ENCODE measurements around the gene CAP2. TPM values are rescaled to one million over a fixed set of nuclear protein-coding genes. Genes with fewer than 3 reads are reported as not detected.
"Not testable (repeated sequence)": the region's sequence is repeated elsewhere in the genome, so short reads cannot be mapped to it uniquely, and the experiment has no call there.

CAP2 gene
- total RNA-seq, 1 donor from 2014 or later = 9.3 TPM

- DNase-seq (ENCODE audit: low spot score) = no peak
Measured at GRCh38 chr6:17395112-17395511, 1.7 kb downstream of the CAP2 start.

- DNase-seq (ENCODE audit: low spot score) = no peak
Measured at GRCh38 chr6:17396256-17396655, 2.9 kb downstream of the CAP2 start.

GRCh38 chr6:17397764-17398194, 4.4 kb downstream of the CAP2 start:
- DNase-seq (ENCODE audit: low spot score) = no peak

GRCh38 chr6:17405181-17405943, 12.0 kb downstream of the CAP2 start:
- not testable (repeated sequence) for DNase-seq (ENCODE audit: low spot score)

- DNase-seq (ENCODE audit: low spot score) = no peak
Measured at GRCh38 chr6:17405944-17406245, 12.5 kb downstream of the CAP2 start.

- no peak for DNase-seq (ENCODE audit: low spot score)
Measured at GRCh38 chr6:17408081-17408480, 14.7 kb downstream of the CAP2 start.

- DNase-seq (ENCODE audit: low spot score) = no peak
Measured at GRCh38 chr6:17410281-17410680, 16.9 kb downstream of the CAP2 start.

GRCh38 chr6:17413313-17413750, 19.9 kb downstream of the CAP2 start:
- no peak for DNase-seq (ENCODE audit: low spot score)

GRCh38 chr6:17414395-17414794, 21.0 kb downstream of the CAP2 start:
- DNase-seq (ENCODE audit: low spot score) = not testable (repeated sequence)

- no peak for DNase-seq (ENCODE audit: low spot score)
Measured at GRCh38 chr6:17415321-17415720, 21.9 kb downstream of the CAP2 start.

- DNase-seq (ENCODE audit: low spot score) = no peak
Measured at GRCh38 chr6:17416806-17417205, 23.4 kb downstream of the CAP2 start.

- no peak for DNase-seq (ENCODE audit: low spot score)
Measured at GRCh38 chr6:17417817-17418216, 24.4 kb downstream of the CAP2 start.

- DNase-seq (ENCODE audit: low spot score) = no peak
Measured at GRCh38 chr6:17418281-17419188, 25.1 kb downstream of the CAP2 start.

- DNase-seq (ENCODE audit: low spot score) = no peak
Measured at GRCh38 chr6:17419189-17419575, 25.8 kb downstream of the CAP2 start.

- no peak for DNase-seq (ENCODE audit: low spot score)
Measured at GRCh38 chr6:17420368-17420767, 27.0 kb downstream of the CAP2 start.

- DNase-seq (ENCODE audit: low spot score) = no peak
Measured at GRCh38 chr6:17421406-17421805, 28.0 kb downstream of the CAP2 start.

- no peak for DNase-seq (ENCODE audit: low spot score)
Measured at GRCh38 chr6:17423026-17423425, 29.6 kb downstream of the CAP2 start.

GRCh38 chr6:17427062-17427461, 33.7 kb downstream of the CAP2 start:
- DNase-seq (ENCODE audit: low spot score) = no peak

- DNase-seq (ENCODE audit: low spot score) = no peak
Measured at GRCh38 chr6:17427617-17428016, 34.2 kb downstream of the CAP2 start.

GRCh38 chr6:17428595-17429120, 35.3 kb downstream of the CAP2 start:
- not testable (repeated sequence) for DNase-seq (ENCODE audit: low spot score)

- DNase-seq (ENCODE audit: low spot score) = no peak
Measured at GRCh38 chr6:17429383-17430061, 36.1 kb downstream of the CAP2 start.

GRCh38 chr6:17431581-17431980, 38.2 kb downstream of the CAP2 start:
- no peak for DNase-seq (ENCODE audit: low spot score)

Measured in mesenteric fat pad (tissue), 1 donor.